ENCODE data around the gene SMPD3. TPM values are rescaled to one million over a fixed set of nuclear protein-coding genes. Genes with fewer than 3 reads are reported as not detected.

The SMPD3 gene
- total RNA-seq, 1 experiment from 2014 or later = 0.89 TPM

- TF ChIP-seq, protein P1, sequence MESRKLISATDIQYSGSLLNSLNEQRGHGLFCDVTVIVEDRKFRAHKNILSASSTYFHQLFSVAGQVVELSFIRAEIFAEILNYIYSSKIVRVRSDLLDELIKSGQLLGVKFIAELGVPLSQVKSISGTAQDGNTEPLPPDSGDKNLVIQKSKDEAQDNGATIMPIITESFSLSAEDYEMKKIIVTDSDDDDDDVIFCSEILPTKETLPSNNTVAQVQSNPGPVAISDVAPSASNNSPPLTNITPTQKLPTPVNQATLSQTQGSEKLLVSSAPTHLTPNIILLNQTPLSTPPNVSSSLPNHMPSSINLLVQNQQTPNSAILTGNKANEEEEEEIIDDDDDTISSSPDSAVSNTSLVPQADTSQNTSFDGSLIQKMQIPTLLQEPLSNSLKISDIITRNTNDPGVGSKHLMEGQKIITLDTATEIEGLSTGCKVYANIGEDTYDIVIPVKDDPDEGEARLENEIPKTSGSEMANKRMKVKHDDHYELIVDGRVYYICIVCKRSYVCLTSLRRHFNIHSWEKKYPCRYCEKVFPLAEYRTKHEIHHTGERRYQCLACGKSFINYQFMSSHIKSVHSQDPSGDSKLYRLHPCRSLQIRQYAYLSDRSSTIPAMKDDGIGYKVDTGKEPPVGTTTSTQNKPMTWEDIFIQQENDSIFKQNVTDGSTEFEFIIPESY (IDR thresholded peaks at IDR 0.05; ENCODE audit: extremely low read depth, insufficient replicate concordance, low read length) = no peak
- no peak for TF ChIP-seq SRF (IDR thresholded peaks at IDR 0.05; ENCODE audit: low read depth)
- TF ChIP-seq FOSL1 (IDR thresholded peaks at IDR 0.05; ENCODE audit: low read depth) = no peak
- no peak for TF ChIP-seq EZH2 (IDR thresholded peaks at IDR 0.05)
Measured at GRCh38 chr16:68388124-68388523, 60.2 kb downstream of the SMPD3 start (continued).

GRCh38 chr16:68387301-68387700 lies 61.0 kb downstream of the SMPD3 start:
- no TSS peak for BruUV-seq (replicated peaks)
- no peaks in the 10 kb centered on the region for H4K20me1 ChIP-seq (ENCODE audit: insufficient read depth)
- ChIA-PET CTCF (interaction anchor here (1.1 kb wide), 1 partner anchor 12 kb away, joined by 3 read pairs; no protein-coding TSS in a partner anchor), RAD21 (ENCODE audit: low non-redundant PET in 1 of 2, low total read pairs in 2 of 2, uncharacterized antibody in 2 of 2, unreplicated experiment in 2 of 2) (no interaction called here), POLR2A (no interaction called here)
- H3K36me3 ChIP-seq (ENCODE audit: control insufficient read depth in 1 of 2, insufficient read depth in 2 of 2, low read length in 2 of 2) = no peaks in the 10 kb centered on the region
- peaks cover 0 to 13% of the 10 kb centered on the region in 2 experiments; a peak in 1 of 4 replicates for H3K4me1 ChIP-seq (ENCODE audit: control insufficient read depth in 1 of 2, insufficient read depth in 2 of 2, low read length in 2 of 2)
- no peak overlapping the region for H3K4me2 ChIP-seq (ENCODE audit: low read length)
- H3K9ac ChIP-seq (ENCODE audit: low read length) = no peak overlapping the region
- no peak overlapping the region for H3K4me3 ChIP-seq (replicated peaks in 1 of 2; ENCODE audit: low read depth in 1 of 2, low read length in 2 of 2)
- TF ChIP-seq, protein P2, sequence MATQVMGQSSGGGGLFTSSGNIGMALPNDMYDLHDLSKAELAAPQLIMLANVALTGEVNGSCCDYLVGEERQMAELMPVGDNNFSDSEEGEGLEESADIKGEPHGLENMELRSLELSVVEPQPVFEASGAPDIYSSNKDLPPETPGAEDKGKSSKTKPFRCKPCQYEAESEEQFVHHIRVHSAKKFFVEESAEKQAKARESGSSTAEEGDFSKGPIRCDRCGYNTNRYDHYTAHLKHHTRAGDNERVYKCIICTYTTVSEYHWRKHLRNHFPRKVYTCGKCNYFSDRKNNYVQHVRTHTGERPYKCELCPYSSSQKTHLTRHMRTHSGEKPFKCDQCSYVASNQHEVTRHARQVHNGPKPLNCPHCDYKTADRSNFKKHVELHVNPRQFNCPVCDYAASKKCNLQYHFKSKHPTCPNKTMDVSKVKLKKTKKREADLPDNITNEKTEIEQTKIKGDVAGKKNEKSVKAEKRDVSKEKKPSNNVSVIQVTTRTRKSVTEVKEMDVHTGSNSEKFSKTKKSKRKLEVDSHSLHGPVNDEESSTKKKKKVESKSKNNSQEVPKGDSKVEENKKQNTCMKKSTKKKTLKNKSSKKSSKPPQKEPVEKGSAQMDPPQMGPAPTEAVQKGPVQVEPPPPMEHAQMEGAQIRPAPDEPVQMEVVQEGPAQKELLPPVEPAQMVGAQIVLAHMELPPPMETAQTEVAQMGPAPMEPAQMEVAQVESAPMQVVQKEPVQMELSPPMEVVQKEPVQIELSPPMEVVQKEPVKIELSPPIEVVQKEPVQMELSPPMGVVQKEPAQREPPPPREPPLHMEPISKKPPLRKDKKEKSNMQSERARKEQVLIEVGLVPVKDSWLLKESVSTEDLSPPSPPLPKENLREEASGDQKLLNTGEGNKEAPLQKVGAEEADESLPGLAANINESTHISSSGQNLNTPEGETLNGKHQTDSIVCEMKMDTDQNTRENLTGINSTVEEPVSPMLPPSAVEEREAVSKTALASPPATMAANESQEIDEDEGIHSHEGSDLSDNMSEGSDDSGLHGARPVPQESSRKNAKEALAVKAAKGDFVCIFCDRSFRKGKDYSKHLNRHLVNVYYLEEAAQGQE (IDR thresholded peaks at IDR 0.05; ENCODE audit: low read depth) = no peak
- no peak for TF ChIP-seq RAD21 (IDR thresholded peaks at IDR 0.05; ENCODE audit: low read depth)
- no peak for TF ChIP-seq CBX3 (IDR thresholded peaks at IDR 0.05; ENCODE audit: low read depth)
- no peak for TF ChIP-seq ATF3 (IDR thresholded peaks at IDR 0.05)
- no peak for TF ChIP-seq CEBPB (IDR thresholded peaks at IDR 0.05; ENCODE audit: low read depth)
- TF ChIP-seq JUND (IDR thresholded peaks at IDR 0.05) = no peak
- no peak for TF ChIP-seq SP1 (IDR thresholded peaks at IDR 0.05; ENCODE audit: low read depth)
- TF ChIP-seq POLR2A (IDR thresholded peaks at IDR 0.05; ENCODE audit: borderline replicate concordance, extremely low read depth, insufficient read depth, insufficient read length) = no peak
- no peak for TF ChIP-seq ZNF274 (IDR thresholded peaks at IDR 0.05; ENCODE audit: low read depth, low read length)
- TF ChIP-seq ZFX (IDR thresholded peaks at IDR 0.05) = no peak
- TF ChIP-seq, protein P1 (IDR thresholded peaks at IDR 0.05; ENCODE audit: extremely low read depth, insufficient replicate concordance, low read length) = no peak
- no peak for TF ChIP-seq SRF (IDR thresholded peaks at IDR 0.05; ENCODE audit: low read depth)
- H3K9me2 ChIP-seq (ENCODE audit: insufficient read depth) = no peaks in the 10 kb centered on the region
- no peak overlapping the region for H2AFZ ChIP-seq (ENCODE audit: low read depth, low read length, poor library complexity, severe bottlenecking)
- DNase-seq (ENCODE audit: low read depth, low spot score) (no peak), ATAC-seq (peak; percentile 69)
- H3K27ac ChIP-seq (ENCODE audit: low read depth, low read length) = no peak overlapping the region
- no peaks in the 10 kb centered on the region for H3K27me3 ChIP-seq (ENCODE audit: insufficient read depth, low read length)
- intact Hi-C loops (cut with micrococcal nuclease) = no loop called here
- no peaks in the 10 kb centered on the region for H3K9me3 ChIP-seq (ENCODE audit: control insufficient read depth in 1 of 2, insufficient read depth in 1 of 2, low read depth in 1 of 2, low read length in 2 of 2)
- no peaks in the 10 kb centered on the region for H3K79me2 ChIP-seq (ENCODE audit: insufficient read depth, low read length)

Measured in HCT116 (cell line).